Measurements from ENCODE around the gene SLC10A7. TPM values are rescaled to one million over a fixed set of nuclear protein-coding genes. Genes with fewer than 3 reads are reported as not detected.

Gene SLC10A7
- total and polyA plus RNA-seq, 10 of the 15 experiments (the other 5 are each of a cell fraction or from before 2014, with no cell fraction given), result 4.6 to 23.7 (median 15.6) TPM

DNA sequence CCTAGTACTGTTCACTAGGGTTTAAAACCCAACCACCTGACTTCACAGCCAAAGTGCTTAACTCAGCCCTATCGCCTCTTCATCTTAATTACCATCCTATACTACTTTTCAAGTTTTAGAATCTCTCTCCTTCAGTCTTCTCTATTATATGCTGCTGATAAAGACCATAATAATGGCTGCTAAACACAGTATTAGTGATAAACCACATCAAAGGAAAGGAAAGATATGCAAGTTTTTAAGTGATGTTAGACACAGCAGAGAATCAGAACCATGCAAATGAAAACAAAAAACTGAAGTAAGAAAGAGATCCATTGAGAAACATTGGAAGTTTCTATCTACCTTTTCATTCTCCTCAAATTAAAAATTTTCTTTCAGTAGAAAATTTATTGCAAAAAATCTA lies 206.6 kb downstream of the SLC10A7 start:
- Histone ChIP-seq H3K9me3 (replicated peaks; ENCODE audit: control insufficient read depth, insufficient read depth, low read length) (no peaks in the 10 kb centered on the region), H3K36me3 (ENCODE audit: control insufficient read depth in 2 of 2, insufficient read depth in 2 of 2, low read length in 1 of 2) (no peaks in the 10 kb centered on the region), H3K27me3 (replicated peaks in 1 of 2; ENCODE audit: control insufficient read depth in 2 of 2, insufficient read depth in 2 of 2, low read length in 1 of 2) (no peaks in the 10 kb centered on the region), H3K4me1 (ENCODE audit: control insufficient read depth, insufficient read depth, low read length) (peaks cover 12% of the 10 kb centered on the region), H3K4me2 (ENCODE audit: control insufficient read depth, insufficient read depth) (no peak overlapping the region), H3K4me3 (no peak overlapping the region), H3K27ac (ENCODE audit: control insufficient read depth, insufficient read depth) (no peak overlapping the region), H3K9ac (ENCODE audit: control insufficient read depth, insufficient read depth, low read length) (no peak overlapping the region), H3K79me2 (ENCODE audit: control insufficient read depth, insufficient read depth, low read length) (no peaks in the 10 kb centered on the region), H2AFZ (ENCODE audit: control insufficient read depth, low read depth, low read length) (no peak overlapping the region), H4K20me1 (ENCODE audit: control insufficient read depth, insufficient read depth) (no peaks in the 10 kb centered on the region)
- no TSS peak for BruUV-seq (replicated peaks)
- FAIRE-seq (no peak), ATAC-seq (peak; percentile 19; the same call in 2 of the 3 replicates), DNase-seq (ENCODE audit: low read depth, low spot score) (no peak)
- TF ChIP-seq TCF7 (IDR thresholded peaks at IDR 0.05; ENCODE audit: borderline replicate concordance) (peak; percentile 82), SREBF2 (IDR thresholded peaks at IDR 0.05; ENCODE audit: low read length) (no peak), RUNX3 (IDR thresholded peaks at IDR 0.05; ENCODE audit: low read length) (peak; percentile 61; the same call in 1 of the 2 replicates)
- ChIA-PET SMC1A (ENCODE audit: uncharacterized antibody, unreplicated experiment) (interaction anchor here (0.7 to 5.8 kb wide), 3 partner anchors 11 to 26 kb away, joined by 3 to 36 read pairs (median 9); no protein-coding TSS in a partner anchor), POLR2A (no interaction called here), CTCF (interaction anchor here (1.2 kb wide), 1 partner anchor 38 kb away, joined by 4 read pairs; no protein-coding TSS in a partner anchor), RAD21 (ENCODE audit: unreplicated experiment) (no interaction called here)
- in situ Hi-C loops (cut with MboI), result no loop called here
- 95% methylated on average over 1 of the region's 1 CpG for WGBS (ENCODE audit: insufficient coverage, insufficient replicate concordance, low lambda C conversion rate, missing lambda C conversion rate)
- intact Hi-C loops (cut with micrococcal nuclease; ENCODE audit: unreplicated experiment), result no loop called here

DNA sequence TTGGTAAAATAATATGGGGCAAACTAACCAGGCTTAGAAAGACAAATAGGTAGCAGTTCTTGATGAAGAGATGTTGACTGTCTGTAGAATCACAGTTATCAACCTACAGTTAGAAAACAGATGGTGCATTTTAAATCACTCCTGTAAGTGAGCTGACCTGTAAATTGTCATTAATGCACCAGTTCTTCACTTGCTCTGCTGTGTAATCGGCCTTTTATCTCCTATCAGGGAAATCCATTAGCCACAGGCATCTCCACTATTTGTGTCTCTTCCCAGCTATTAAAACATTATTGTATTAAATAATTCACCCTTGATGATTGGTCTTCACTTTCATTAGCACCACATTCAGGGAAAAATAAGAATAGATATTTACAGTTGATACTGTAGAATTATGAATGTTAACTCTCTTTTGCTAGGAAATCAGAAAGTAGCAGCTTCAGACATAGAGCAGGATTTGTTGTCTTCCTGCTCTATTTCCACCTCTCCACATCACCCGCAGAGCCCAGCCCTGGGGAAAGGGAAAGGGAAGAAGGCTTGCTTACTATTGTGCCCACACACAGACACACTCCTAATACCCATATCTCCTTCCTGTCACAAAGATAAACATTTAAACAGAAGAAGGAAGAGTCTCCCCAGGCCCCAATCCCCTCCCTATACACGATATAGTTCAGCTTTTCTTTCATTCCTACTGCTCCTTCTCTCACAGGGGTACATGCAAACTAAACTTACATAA lies 210.3 kb downstream of the SLC10A7 start:
- H3K4me2 ChIP-seq (ENCODE audit: control insufficient read depth, insufficient read depth), result no peak overlapping the region; the same call in 1 of the 2 replicates
- BruUV-seq (replicated peaks), result no TSS peak
- no peaks in the 10 kb centered on the region; the same call in 1 of the 2 replicates for H3K79me2 ChIP-seq (ENCODE audit: control insufficient read depth, insufficient read depth, low read length)
- in situ Hi-C loops (cut with MboI) (no loop called here), intact Hi-C loops (cut with micrococcal nuclease; ENCODE audit: unreplicated experiment) (no loop called here)
- ChIA-PET SMC1A (ENCODE audit: uncharacterized antibody, unreplicated experiment) (interaction anchor here (1.1 to 5.8 kb wide), 12 partner anchors 9 to 1632 kb away, joined by 3 to 36 read pairs (median 5); no protein-coding TSS in a partner anchor), POLR2A (interaction anchor here (1.4 kb wide), 2 partner anchors 22 to 36 kb away, joined by 3 read pairs; no protein-coding TSS in a partner anchor), RAD21 (ENCODE audit: unreplicated experiment) (interaction anchor here (1.1 to 4.9 kb wide), 4 partner anchors 14 to 605 kb away, joined by 3 to 37 read pairs (median 6); no protein-coding TSS in a partner anchor), CTCF (interaction anchor here (0.8 to 2.7 kb wide), 7 partner anchors 9 to 786 kb away, joined by 3 to 14 read pairs (median 5); no protein-coding TSS in a partner anchor)
- no peak overlapping the region for H2AFZ ChIP-seq (ENCODE audit: control insufficient read depth, low read depth, low read length)
- ATAC-seq (no peak; the same call in 2 of the 3 replicates), DNase-seq (ENCODE audit: low read depth, low spot score) (no peak), FAIRE-seq (no peak)
- H3K27ac ChIP-seq (ENCODE audit: control insufficient read depth, insufficient read depth), result no peak overlapping the region
- no peak overlapping the region for H3K9ac ChIP-seq (ENCODE audit: control insufficient read depth, insufficient read depth, low read length)
- H3K9me3 ChIP-seq (replicated peaks; ENCODE audit: control insufficient read depth, insufficient read depth, low read length), result no peaks in the 10 kb centered on the region
- H4K20me1 ChIP-seq (ENCODE audit: control insufficient read depth, insufficient read depth), result no peaks in the 10 kb centered on the region
- H3K4me3 ChIP-seq, result no peak overlapping the region
- H3K27me3 ChIP-seq (replicated peaks in 1 of 2; ENCODE audit: control insufficient read depth in 2 of 2, insufficient read depth in 2 of 2, low read length in 1 of 2), result no peaks in the 10 kb centered on the region
- 98% methylated on average over 3 of the region's 3 CpGs for WGBS (ENCODE audit: insufficient coverage, insufficient replicate concordance, low lambda C conversion rate, missing lambda C conversion rate)
- H3K4me1 ChIP-seq (ENCODE audit: control insufficient read depth, insufficient read depth, low read length), result peaks cover 18% of the 10 kb centered on the region
- TF ChIP-seq HCFC1 (IDR thresholded peaks at IDR 0.05; ENCODE audit: low read length) (no peak), CBFB (IDR thresholded peaks at IDR 0.05; ENCODE audit: low read depth) (no peak), MYB (IDR thresholded peaks at IDR 0.05; ENCODE audit: borderline replicate concordance, low read depth, low read length) (no peak), MYC (IDR thresholded peaks at IDR 0.05; ENCODE audit: insufficient read depth, insufficient read length, insufficient replicate concordance, low read length, severe bottlenecking) (no peak), BMI1 (IDR thresholded peaks at IDR 0.05; ENCODE audit: borderline replicate concordance) (no peak), ZBED1 (IDR thresholded peaks at IDR 0.05; ENCODE audit: borderline replicate concordance) (no peak), ZNF24 (IDR thresholded peaks at IDR 0.05) (no peak), SMC3 (IDR thresholded peaks at IDR 0.05; ENCODE audit: borderline replicate concordance, low read length) (no peak), SMAD5 (IDR thresholded peaks at IDR 0.05; ENCODE audit: low read depth) (no peak)
- TF ChIP-seq, protein P1, sequence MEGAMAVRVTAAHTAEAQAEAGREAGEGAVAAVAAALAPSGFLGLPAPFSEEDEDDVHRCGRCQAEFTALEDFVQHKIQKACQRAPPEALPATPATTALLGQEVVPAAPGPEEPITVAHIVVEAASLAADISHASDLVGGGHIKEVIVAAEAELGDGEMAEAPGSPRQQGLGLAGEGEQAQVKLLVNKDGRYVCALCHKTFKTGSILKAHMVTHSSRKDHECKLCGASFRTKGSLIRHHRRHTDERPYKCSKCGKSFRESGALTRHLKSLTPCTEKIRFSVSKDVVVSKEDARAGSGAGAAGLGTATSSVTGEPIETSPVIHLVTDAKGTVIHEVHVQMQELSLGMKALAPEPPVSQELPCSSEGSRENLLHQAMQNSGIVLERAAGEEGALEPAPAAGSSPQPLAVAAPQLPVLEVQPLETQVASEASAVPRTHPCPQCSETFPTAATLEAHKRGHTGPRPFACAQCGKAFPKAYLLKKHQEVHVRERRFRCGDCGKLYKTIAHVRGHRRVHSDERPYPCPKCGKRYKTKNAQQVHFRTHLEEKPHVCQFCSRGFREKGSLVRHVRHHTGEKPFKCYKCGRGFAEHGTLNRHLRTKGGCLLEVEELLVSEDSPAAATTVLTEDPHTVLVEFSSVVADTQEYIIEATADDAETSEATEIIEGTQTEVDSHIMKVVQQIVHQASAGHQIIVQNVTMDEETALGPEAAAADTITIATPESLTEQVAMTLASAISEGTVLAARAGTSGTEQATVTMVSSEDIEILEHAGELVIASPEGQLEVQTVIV (IDR thresholded peaks at IDR 0.05; ENCODE audit: borderline replicate concordance, partially characterized antibody), result no peak
- TF ChIP-seq, protein P2, sequence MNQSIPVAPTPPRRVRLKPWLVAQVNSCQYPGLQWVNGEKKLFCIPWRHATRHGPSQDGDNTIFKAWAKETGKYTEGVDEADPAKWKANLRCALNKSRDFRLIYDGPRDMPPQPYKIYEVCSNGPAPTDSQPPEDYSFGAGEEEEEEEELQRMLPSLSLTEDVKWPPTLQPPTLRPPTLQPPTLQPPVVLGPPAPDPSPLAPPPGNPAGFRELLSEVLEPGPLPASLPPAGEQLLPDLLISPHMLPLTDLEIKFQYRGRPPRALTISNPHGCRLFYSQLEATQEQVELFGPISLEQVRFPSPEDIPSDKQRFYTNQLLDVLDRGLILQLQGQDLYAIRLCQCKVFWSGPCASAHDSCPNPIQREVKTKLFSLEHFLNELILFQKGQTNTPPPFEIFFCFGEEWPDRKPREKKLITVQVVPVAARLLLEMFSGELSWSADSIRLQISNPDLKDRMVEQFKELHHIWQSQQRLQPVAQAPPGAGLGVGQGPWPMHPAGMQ (IDR thresholded peaks at IDR 0.05; ENCODE audit: borderline replicate concordance), result no peak
- no peaks in the 10 kb centered on the region for H3K36me3 ChIP-seq (ENCODE audit: control insufficient read depth in 2 of 2, insufficient read depth in 2 of 2, low read length in 1 of 2)
